OCI-M2 (cell line): ENCODE results near the gene RASSF3.
A peak's percentile ranks its signal among the peaks of the same experiment; 100 is the strongest.
"Not testable (repeated sequence)": the region's sequence is repeated elsewhere in the genome, so short reads cannot be mapped to it uniquely, and the experiment has no call there.

Experiments used
- DNase-seq: peaks from one replicate; lab custom pipeline; 2025; ENCODE audit not compliant: unreplicated experiment; lab: John Stamatoyannopoulos, UW

The RASSF3 gene

GRCh38 chr12:64595863-64596793 lies 14.2 kb upstream of the RASSF3 start:
- no peak for DNase-seq

GRCh38 chr12:64598831-64599230 lies 11.5 kb upstream of the RASSF3 start:
- DNase-seq = no peak

- DNase-seq = no peak
Observed at GRCh38 chr12:64600164-64600561, 10.1 kb upstream of the RASSF3 start.

GRCh38 chr12:64603183-64603841 lies 7.0 kb upstream of the RASSF3 start:
- no peak for DNase-seq

GRCh38 chr12:64608901-64609535 lies 1.3 kb upstream of the RASSF3 start:
- peak; percentile 28 for DNase-seq

GRCh38 chr12:64609536-64610078 lies 688 bp upstream of the RASSF3 start:
- no peak for DNase-seq

- DNase-seq = no peak
Observed at GRCh38 chr12:64610660-64611340, 505 bp downstream of the RASSF3 start.

GRCh38 chr12:64611341-64612284 lies 1.3 kb downstream of the RASSF3 start:
- DNase-seq = no peak

- no peak for DNase-seq
Observed at GRCh38 chr12:64612843-64613242, 2.5 kb downstream of the RASSF3 start.

- not testable (repeated sequence) for DNase-seq
Observed at GRCh38 chr12:64613775-64614398, 3.6 kb downstream of the RASSF3 start.

- no peak for DNase-seq
Observed at GRCh38 chr12:64616201-64616600, 5.9 kb downstream of the RASSF3 start.

- peak; percentile 56 for DNase-seq
Observed at GRCh38 chr12:64618953-64619590, 8.8 kb downstream of the RASSF3 start.

- no peak for DNase-seq
Observed at GRCh38 chr12:64621257-64621942, 11.1 kb downstream of the RASSF3 start.

- no peak for DNase-seq
Observed at GRCh38 chr12:64624035-64624434, 13.7 kb downstream of the RASSF3 start.

- peak; percentile 43 for DNase-seq
Observed at GRCh38 chr12:64625243-64626077, 15.2 kb downstream of the RASSF3 start.

- not testable (repeated sequence) for DNase-seq
Observed at GRCh38 chr12:64626588-64626987, 16.3 kb downstream of the RASSF3 start.

GRCh38 chr12:64627771-64628170 lies 17.5 kb downstream of the RASSF3 start:
- no peak for DNase-seq
